A673 (cell line): Measurements from ENCODE around the gene RTN1.

Experiments
- CTCF ChIP-seq: fragments of 300-800, 200-600 bp; sonication (generic); conservative IDR thresholded peaks from 2 replicates; pipeline ENCODE4 v1.5.1; 2017; ENCODE audit warnings: low read depth, mild to moderate bottlenecking, antibody characterized with exemption, low read length, moderate library complexity, mixed read lengths
- EZH2 ChIP-seq: fragments of 200-600 bp; sonication (generic); IDR thresholded peaks from 2 replicates; pipeline ENCODE4 v1.6.1; 2017; ENCODE audit warnings: borderline replicate concordance, low read depth, mild to moderate bottlenecking, mixed read lengths, antibody characterized with exemption, low read length; ENCODE audit not compliant: poor library complexity, severe bottlenecking

DNA sequence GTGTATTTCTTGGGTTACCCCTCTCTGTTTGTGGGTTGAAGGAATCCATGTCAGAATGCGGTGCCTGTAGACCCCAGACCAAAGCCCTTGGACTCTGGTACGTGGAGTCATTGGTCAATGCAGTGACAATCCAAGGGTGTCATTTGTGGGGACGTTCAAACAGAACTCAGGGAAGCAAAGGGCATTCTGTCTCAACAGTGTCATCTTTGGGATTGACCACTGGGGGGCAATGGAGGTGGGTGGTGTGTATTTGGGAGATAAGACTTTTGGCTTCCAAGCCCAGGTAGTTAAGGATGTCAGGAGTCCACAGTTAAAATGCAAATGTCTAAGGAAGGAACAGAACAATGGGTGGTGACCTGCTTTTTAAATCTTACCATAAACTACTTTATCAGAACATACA, 239.3 kb downstream of the RTN1 start:
- peak; percentile 58 for TF ChIP-seq CTCF
- no peak for TF ChIP-seq EZH2
